GM12801 (cell line): ENCODE measurements around the gene KIRREL3.

ENCODE experiments used
- CTCF ChIP-seq: IDR thresholded peaks from one replicate; pipeline ENCODE4 v1.5.1; 2011; ENCODE audit warnings: control low read depth; ENCODE audit not compliant: insufficient read length; ENCODE audit errors: extremely low read depth

The KIRREL3 gene

GRCh38 chr11:126393143-126393542 lies 607.4 kb downstream of the KIRREL3 start:
- TF ChIP-seq CTCF: no peak

GRCh38 chr11:126392633-126393013 lies 607.9 kb downstream of the KIRREL3 start:
- TF ChIP-seq CTCF: no peak

- TF ChIP-seq CTCF: no peak
Measured at GRCh38 chr11:126391970-126392632, 608.5 kb downstream of the KIRREL3 start.

GRCh38 chr11:126391286-126391954 lies 609.1 kb downstream of the KIRREL3 start:
- TF ChIP-seq CTCF: no peak

- no peak for TF ChIP-seq CTCF
Measured at GRCh38 chr11:126390272-126390867, 610.2 kb downstream of the KIRREL3 start.

GRCh38 chr11:126387857-126388256 lies 612.7 kb downstream of the KIRREL3 start:
- TF ChIP-seq CTCF: no peak

GRCh38 chr11:126385991-126386728 lies 614.4 kb downstream of the KIRREL3 start:
- no peak for TF ChIP-seq CTCF
